Astrocyte (in vitro differentiated cells and primary cell): Measurements from ENCODE around the gene PLSCR3. TPM values are rescaled to one million over a fixed set of nuclear protein-coding genes. Genes with fewer than 3 reads are reported as not detected.
"Not testable (repeated sequence)": the region's sequence is repeated elsewhere in the genome, so short reads cannot be mapped to it uniquely, and the experiment has no call there.

ENCODE experiments used
- DNase-seq: peaks from one replicate; pipeline ENCODE4 v3.0.0-alpha.2; 2010; ENCODE audit warnings: low read depth
- FAIRE-seq: peaks from 2 replicates; lab custom pipeline; 2011; peaks lifted over from hg19 to GRCh38; lab: Jason Lieb, UNC
- H2AFZ ChIP-seq: 2 replicates; pipeline ENCODE4 v1.6.0; 2012; ENCODE audit warnings: low read depth, low read length, inconsistent platforms
- H3K27ac ChIP-seq: 2 replicates; pipeline ENCODE4 v1.5.1; 2011; ENCODE audit warnings: low read depth, low read length, inconsistent platforms
- H3K27me3 ChIP-seq: 2 replicates; pipeline ENCODE4 v1.6.0; 2011; ENCODE audit warnings: low read length, inconsistent platforms; ENCODE audit not compliant: insufficient read depth
- H3K36me3 ChIP-seq: 2 replicates; pipeline ENCODE4 v1.5.1; 2011; ENCODE audit warnings: low read length, inconsistent platforms; ENCODE audit not compliant: insufficient read depth
- H3K4me1 ChIP-seq: 2 replicates; pipeline ENCODE4 v1.5.1; 2011; ENCODE audit warnings: low read length, inconsistent platforms; ENCODE audit not compliant: insufficient read depth
- H3K4me2 ChIP-seq: 2 replicates; pipeline ENCODE4 v1.6.0; 2012; ENCODE audit warnings: low read length, inconsistent platforms
- H3K4me3 ChIP-seq: 2 replicates; pipeline ENCODE4 v1.5.1; 2011; ENCODE audit warnings: low read depth, mild to moderate bottlenecking, low read length, inconsistent platforms; ENCODE audit not compliant: insufficient read depth
- H3K79me2 ChIP-seq: 2 replicates; pipeline ENCODE4 v1.6.0; 2012; ENCODE audit warnings: mild to moderate bottlenecking, low read length, inconsistent platforms; ENCODE audit not compliant: insufficient read depth
- H3K9ac ChIP-seq: 2 replicates; pipeline ENCODE4 v1.6.0; 2012; ENCODE audit warnings: mild to moderate bottlenecking, low read length, inconsistent platforms
- H3K9me3 ChIP-seq: 2 replicates; pipeline ENCODE4 v1.5.1; 2012; ENCODE audit warnings: low read depth, mild to moderate bottlenecking, low read length, inconsistent platforms; ENCODE audit not compliant: insufficient read depth
- H4K20me1 ChIP-seq: 2 replicates; pipeline ENCODE4 v1.6.0; 2012; ENCODE audit warnings: low read length, inconsistent platforms; ENCODE audit not compliant: insufficient read depth
- H3K27ac Mint-ChIP-seq: one replicate; pipeline ENCODE4 v1.8.0; 2021; ENCODE audit warnings: mild to moderate bottlenecking, mixed read lengths; ENCODE audit not compliant: unreplicated experiment
- H3K27me3 Mint-ChIP-seq: one replicate; pipeline ENCODE4 v1.8.0; 2021; ENCODE audit warnings: low read depth, mixed read lengths; ENCODE audit not compliant: unreplicated experiment
- H3K36me3 Mint-ChIP-seq: one replicate; pipeline ENCODE4 v1.8.0; 2021; ENCODE audit warnings: low read depth, mixed read lengths; ENCODE audit not compliant: unreplicated experiment
- H3K4me1 Mint-ChIP-seq: one replicate; pipeline ENCODE4 v1.8.0; 2021; ENCODE audit warnings: low read depth, mixed read lengths; ENCODE audit not compliant: unreplicated experiment
- H3K4me3 Mint-ChIP-seq: one replicate; pipeline ENCODE4 v1.8.0; 2021; ENCODE audit warnings: mild to moderate bottlenecking, moderate library complexity, mixed read lengths; ENCODE audit not compliant: unreplicated experiment
- H3K9me3 Mint-ChIP-seq: one replicate; pipeline ENCODE4 v1.8.0; 2021; ENCODE audit warnings: mild to moderate bottlenecking, mixed read lengths; ENCODE audit not compliant: unreplicated experiment
- CTCF ChIP-seq: IDR thresholded peaks from 2 replicates; pipeline ENCODE4 v1.5.1; 2011; ENCODE audit warnings: low read depth, mild to moderate bottlenecking, inconsistent platforms, low read length, moderate library complexity; ENCODE audit not compliant: insufficient read depth
- EZH2 ChIP-seq: IDR thresholded peaks from 2 replicates; pipeline ENCODE4 v1.6.1; 2012; ENCODE audit warnings: mild to moderate bottlenecking, low read length, inconsistent platforms; ENCODE audit not compliant: insufficient read depth
- total RNA-seq: library from RNA; stranded (reverse); gene quantifications from 2 replicates; pipeline ENCODE4 v1.2.1, GENCODE V29; 2021

PLSCR3 gene
- total RNA-seq, 1 donor from 2014 or later = 67.6 TPM

- Histone ChIP-seq H3K9ac (no peak overlapping the region), H3K4me1 (no peaks in the 10 kb centered on the region), H3K9me3 (no peaks in the 10 kb centered on the region), H3K4me3 (no peak overlapping the region), H3K27me3 (peaks cover 2% of the 10 kb centered on the region), H3K36me3 (no peaks in the 10 kb centered on the region), H2AFZ (no peak overlapping the region), H3K79me2 (no peaks in the 10 kb centered on the region), H3K27ac (no peak overlapping the region), H4K20me1 (no peaks in the 10 kb centered on the region), H3K4me2 (no peak overlapping the region)
- no peaks in the 10 kb centered on the region for H3K36me3 Mint-ChIP-seq
- no peak overlapping the region for H3K4me3 Mint-ChIP-seq
- no peak overlapping the region for H3K27ac Mint-ChIP-seq
- TF ChIP-seq CTCF = no peak
- TF ChIP-seq EZH2 = no peak
- DNase-seq (no peak), FAIRE-seq (no peak)
- H3K9me3 Mint-ChIP-seq = no peaks in the 10 kb centered on the region
- peaks cover 1% of the 10 kb centered on the region for H3K4me1 Mint-ChIP-seq
- peaks cover 21% of the 10 kb centered on the region for H3K27me3 Mint-ChIP-seq
Measured at GRCh38 chr17:7369825-7370224, 24.5 kb downstream of the PLSCR3 start.

- not testable (repeated sequence) for H3K27me3 ChIP-seq, DNase-seq, H3K36me3 Mint-ChIP-seq, H3K4me3 ChIP-seq, H3K4me1 ChIP-seq, H4K20me1 ChIP-seq, H3K4me2 ChIP-seq, H3K79me2 ChIP-seq, H3K4me3 Mint-ChIP-seq, FAIRE-seq, H3K27ac ChIP-seq, H3K9me3 ChIP-seq, H3K9me3 Mint-ChIP-seq, H3K9ac ChIP-seq, H3K4me1 Mint-ChIP-seq, H3K27ac Mint-ChIP-seq, H3K36me3 ChIP-seq, H2AFZ ChIP-seq
- peaks cover 21% of the 10 kb centered on the region for H3K27me3 Mint-ChIP-seq
Measured at GRCh38 chr17:7368599-7368994, 25.7 kb downstream of the PLSCR3 start.

- H3K9me3 Mint-ChIP-seq = no peaks in the 10 kb centered on the region
- no peak overlapping the region for H2AFZ ChIP-seq
- H3K4me3 ChIP-seq = no peak overlapping the region
- no peak overlapping the region for H3K27ac Mint-ChIP-seq
- no peak for FAIRE-seq
- no peak overlapping the region for H3K9ac ChIP-seq
- H3K4me3 Mint-ChIP-seq = peak overlapping the region; percentile 45
- peaks cover 21% of the 10 kb centered on the region for H3K27me3 Mint-ChIP-seq
- H3K4me1 ChIP-seq = no peaks in the 10 kb centered on the region
- H3K4me2 ChIP-seq = no peak overlapping the region
- no peaks in the 10 kb centered on the region for H3K36me3 ChIP-seq
- H3K79me2 ChIP-seq = no peaks in the 10 kb centered on the region
- TF ChIP-seq EZH2 = no peak
- TF ChIP-seq CTCF = no peak
- H3K36me3 Mint-ChIP-seq = no peaks in the 10 kb centered on the region
- no peak for DNase-seq
- peaks cover 2% of the 10 kb centered on the region for H3K27me3 ChIP-seq
- H3K4me1 Mint-ChIP-seq = peaks cover 1% of the 10 kb centered on the region
- no peak overlapping the region for H3K27ac ChIP-seq
- no peaks in the 10 kb centered on the region for H3K9me3 ChIP-seq
- H4K20me1 ChIP-seq = no peaks in the 10 kb centered on the region
Measured at GRCh38 chr17:7367918-7368598, 26.3 kb downstream of the PLSCR3 start.
